Nucleus accumbens (tissue), 56 donors: ENCODE results near the gene RHBDD1.
"Not testable (repeated sequence)": the region's sequence is repeated elsewhere in the genome, so short reads cannot be mapped to it uniquely, and the experiment has no call there.

Experiments used
- DNase-seq, 56 donors: peaks; one replicate each; lab custom pipeline; 2025; lab: John Stamatoyannopoulos, UW

The RHBDD1 gene

DNA sequence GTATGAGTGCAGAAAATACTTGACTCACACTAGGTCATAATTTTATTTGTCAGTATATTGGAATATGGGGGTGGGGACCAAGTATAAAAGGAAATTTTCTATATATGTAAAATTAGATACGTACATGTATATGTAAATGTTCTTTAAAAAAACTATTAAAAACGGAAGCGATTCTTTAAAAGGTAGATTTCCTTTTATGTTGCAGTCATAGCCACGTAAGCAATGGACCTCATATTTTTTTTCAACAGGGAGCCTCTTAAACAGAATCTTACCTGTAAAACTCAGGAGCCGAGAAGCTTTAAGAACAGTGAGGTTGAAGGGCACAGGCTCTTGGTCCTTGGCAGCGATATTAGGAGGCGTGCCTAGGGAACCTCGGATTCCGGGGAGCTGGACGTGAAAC lies 3.3 kb downstream of the RHBDD1 start:
- no peak for DNase-seq

DNA sequence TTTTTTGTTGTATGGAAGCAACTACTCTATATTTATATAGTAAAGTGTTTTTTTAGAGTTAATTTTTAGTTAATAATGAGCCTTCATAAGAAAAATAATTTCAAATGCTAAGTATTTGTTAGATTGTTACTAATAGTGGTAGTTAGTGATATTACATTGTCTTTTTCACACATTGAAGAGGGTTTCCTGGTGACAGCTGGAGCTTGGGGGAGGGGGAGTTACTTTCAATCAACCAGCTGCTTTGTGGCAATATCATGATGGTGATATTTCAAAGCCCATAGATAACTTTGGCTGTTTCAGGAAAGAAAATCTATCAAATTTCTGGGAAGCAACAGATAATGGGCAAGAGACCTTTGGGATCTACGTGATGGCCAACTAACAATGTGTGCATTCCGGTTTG lies 4.1 kb downstream of the RHBDD1 start:
- no peak for DNase-seq

DNA sequence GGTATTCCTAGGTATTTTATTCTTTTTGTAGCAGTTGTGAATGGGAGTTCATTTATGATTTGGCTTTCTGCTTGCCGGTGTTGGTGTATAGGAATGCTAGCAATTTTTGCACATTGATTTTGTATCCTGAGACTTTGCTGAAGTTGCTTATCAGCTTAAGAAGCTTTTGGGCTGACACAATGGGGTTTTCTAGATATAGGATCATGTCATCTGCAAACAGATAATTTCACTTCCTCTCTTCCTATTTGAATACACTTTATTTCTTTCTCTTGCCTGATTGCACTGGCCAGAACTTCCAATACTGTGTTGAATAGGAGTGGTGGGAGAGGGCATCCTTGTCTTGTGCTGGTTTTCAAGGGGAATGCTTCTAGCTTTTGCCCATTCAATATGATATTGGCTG lies 7.1 kb downstream of the RHBDD1 start:
- not testable (repeated sequence) for DNase-seq

DNA sequence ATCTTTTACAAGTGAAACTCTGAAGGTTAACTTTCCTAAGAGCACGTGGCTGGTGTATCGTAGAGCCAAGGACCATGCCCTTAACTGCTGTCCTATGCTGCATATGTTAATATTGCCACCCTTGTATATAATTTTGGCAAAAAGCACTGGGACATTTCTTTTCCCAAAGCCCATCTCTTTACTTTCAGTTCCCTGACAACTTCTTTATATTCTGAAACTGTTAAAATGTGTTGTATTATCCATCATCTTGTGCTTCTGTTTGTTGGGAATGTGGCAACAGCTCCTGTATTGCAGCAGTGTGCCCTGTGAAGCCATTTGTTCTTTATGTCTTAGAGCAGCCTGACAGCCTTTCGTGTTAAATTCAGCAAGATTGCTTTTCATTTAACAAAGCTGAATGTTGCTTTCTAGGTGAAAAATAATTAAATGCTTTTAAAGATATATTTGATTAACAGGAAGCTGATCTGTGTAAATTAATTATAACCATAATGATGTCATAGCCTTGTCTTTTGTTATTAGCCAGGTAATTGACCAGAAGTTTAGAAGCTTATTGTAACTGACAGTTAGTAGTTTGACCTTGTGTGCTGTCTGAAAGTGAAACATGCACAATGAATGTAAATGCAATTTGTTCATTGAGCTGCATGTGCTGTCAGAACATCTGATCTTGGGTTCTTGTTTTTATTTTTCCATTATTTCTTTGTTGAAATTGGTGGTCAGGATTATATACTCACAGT lies 9.7 kb downstream of the RHBDD1 start:
- DNase-seq, result no peak

DNA sequence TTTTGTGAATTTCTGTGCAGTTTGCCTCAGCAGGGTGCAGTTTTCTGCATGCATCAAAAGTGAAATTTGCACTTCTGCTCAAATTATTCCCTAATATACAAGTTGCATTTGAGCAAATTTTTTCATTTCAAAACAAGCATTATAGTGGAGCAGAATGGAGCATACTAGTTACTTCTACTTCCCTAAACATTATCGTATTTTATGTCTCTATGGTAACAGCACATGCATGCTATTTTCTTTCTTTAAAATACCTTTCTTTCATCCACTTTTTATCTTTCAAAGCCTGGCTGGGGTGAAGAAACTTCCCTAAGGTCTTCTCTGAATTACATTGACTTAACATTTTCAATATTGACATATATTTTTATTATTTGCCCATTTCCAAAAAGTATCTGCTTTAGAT lies 11.2 kb downstream of the RHBDD1 start:
- DNase-seq, result no peak

DNA sequence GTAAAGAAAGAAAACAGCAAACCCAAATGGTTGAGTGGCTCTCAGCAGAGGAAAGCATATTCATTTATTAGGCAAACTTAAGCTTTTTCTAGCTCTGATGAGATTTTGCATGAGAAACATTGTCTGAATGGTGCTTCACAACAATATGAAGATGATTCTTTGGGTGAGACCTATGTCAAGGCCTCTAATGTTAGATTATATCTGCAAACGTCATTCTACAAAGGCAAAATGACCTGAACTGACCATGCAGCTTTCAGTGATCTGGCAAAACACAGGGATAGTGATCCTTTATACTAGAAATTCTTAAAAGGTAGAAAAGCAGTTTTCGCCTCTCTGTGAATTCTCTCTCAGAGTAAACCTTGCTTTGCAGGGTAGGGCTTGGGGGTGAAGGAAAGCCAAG lies 11.7 kb downstream of the RHBDD1 start:
- DNase-seq, result no peak

DNA sequence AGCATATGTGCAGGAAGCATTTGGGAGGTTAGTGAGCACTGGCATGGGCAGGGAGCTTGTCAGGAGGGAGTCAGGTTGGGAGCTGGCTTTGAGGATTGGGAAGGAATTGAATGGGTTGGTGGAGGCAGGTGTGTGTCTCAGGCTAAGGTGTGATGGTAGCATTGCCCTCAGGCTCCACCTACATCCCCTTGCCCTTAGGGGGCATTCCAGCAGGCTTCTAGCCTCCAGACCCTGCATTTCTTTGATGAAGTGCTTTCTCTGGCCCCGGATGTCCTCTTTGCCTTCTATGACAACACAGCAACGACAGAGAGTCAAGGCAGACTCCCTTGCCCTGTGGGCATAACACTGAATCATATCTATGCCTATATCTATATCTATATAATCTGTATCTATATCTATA lies 13.5 kb downstream of the RHBDD1 start:
- no peak for DNase-seq

DNA sequence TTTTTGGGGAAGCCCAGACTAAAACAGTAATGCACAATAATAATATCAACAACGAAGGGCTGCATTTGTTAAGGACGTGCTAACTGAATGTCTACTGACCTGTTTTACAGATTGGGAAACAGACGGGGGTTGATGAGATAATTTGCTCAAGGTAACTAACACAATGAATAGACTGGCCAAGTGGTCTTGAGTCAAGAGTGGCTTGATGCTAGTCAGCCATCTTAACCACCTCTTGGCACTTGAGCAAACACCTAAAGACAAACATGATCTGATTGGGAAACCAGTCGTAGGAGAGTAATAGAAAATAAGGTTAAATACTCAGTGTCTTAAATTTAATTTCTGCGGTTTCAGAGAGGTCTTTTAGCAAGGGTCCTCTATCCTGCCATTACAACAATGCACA lies 14.2 kb downstream of the RHBDD1 start:
- DNase-seq, result no peak

DNA sequence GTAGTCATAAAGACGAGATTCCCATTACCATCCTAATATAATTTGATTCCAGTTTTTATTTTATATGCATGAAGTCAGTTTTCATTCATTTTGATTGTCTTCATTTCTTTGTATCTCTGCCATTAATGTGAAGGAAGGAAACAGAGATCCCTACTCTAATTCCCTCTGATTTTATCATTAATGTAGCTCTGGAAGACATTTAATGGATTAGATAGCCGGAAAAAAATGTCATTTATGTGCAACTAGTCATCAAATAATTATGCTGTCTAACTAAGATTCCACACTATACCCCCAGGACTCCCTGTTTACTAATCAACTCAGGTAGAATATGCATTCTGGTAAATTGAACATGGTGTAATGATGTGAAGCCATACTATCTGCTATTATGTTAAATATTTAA lies 19.9 kb downstream of the RHBDD1 start:
- no peak for DNase-seq

DNA sequence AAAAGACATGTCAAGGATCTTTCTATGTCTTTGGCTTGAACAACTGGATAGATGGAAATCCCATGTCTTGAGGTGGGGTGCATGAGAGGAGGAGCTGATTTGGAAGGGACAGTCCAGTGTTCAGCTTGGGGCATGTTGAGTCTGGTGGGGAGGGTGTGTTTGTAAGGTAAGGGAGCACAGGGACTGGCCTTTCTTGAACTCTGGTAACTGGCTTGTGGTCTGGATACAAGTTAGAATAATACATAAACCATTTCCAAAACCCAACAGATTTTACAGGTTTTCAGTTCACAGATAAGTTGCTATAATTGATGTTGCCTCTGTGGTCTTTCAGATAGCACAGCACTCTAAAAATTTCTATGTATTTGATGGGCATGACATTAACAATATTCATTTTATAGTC lies 24.2 kb downstream of the RHBDD1 start:
- no peak for DNase-seq

DNA sequence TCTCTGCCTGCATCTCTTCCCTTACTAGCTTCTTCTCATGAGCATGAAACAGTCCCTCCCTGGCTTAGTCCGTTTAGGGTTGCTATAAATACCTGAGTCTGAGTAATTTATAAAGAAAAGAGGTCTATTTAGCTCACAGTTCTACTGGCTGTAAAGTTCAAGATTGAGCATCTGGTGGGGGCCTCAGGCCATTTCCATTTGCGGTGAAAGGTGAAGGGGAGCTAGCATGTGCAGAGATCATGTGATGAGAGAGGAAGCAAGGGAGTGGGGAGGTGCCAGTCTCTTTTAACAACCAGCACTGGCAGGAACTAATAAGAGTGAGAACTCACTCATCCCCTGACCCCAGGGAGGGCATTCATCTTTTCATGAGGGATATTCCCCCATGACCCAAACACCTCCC lies 26.8 kb downstream of the RHBDD1 start:
- no peak for DNase-seq

DNA sequence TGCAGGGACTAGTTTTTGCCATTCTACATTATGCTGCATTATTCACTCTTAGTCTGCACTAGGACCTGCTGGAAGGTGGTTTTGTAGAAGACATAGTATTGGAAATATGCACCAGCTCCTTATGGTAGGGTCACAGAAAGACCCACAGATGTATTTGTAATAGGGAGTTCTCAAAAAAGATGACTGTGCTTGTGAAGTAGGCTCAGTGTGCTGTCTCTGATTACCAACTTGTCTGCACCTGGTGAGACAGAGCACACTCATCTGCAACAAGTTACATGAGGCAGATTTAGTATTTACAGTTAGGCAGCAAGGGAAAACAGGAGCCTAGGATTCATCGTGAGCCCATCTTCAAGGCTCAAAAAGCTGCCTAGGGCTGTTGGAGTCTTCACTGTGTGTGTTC lies 29.4 kb downstream of the RHBDD1 start:
- no peak for DNase-seq

DNA sequence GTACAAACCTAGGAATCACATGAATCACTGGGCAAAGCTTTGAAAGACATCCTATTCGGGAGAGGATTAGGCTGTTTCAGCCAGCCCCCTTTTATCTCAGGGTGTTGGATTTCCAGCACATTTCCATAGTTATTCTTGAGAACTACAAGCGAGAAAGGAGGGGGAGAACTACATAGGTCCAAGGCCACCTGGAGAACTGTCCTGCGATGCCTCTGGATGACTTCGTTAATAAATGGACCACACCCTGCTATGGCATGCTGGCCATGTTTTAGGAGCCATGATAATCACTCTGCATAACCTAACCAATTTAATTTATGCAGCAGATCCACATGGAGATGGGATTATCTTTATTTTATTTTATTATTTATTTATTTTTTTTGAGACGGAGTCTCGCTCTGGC lies 29.9 kb downstream of the RHBDD1 start:
- DNase-seq, result no peak

DNA sequence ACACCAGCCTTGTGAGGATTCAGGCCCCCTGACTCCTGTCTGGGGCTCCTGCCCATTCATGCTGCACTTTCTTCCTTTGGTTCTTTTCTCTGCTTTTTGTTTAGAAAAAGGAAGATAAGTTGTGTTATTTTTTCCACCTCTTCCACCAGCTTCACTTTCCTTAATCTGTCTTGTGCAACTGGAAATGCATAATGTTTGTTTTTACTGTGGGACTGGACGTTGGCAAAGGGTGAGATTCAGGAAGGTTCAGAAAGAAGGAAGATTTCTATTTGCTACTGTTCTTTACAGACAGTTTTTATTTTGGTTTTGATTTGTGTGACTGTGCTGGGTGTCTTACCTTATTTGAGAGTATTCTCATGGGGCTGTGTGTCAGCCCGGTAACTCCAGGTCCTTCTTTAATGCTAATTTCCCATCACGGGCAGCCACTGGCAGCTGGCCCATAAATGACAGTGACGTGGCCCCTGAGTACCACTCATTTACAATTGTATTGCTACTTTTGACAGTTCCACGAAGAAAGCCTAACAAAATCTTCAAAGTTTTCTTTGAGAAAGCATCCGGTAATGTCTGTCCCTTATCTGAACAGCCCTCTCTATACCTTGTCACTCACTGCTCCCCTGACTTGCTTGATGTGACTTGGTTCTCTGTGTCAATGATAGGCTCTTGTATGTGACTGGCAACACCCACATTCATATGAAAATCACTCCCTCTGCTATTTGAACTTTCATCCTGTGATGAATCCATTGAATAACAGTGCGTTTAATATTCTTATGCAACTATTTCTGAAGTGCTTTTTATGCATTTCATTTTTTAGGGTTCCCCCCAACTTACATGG lies 32.7 kb downstream of the RHBDD1 start:
- DNase-seq, result no peak

DNA sequence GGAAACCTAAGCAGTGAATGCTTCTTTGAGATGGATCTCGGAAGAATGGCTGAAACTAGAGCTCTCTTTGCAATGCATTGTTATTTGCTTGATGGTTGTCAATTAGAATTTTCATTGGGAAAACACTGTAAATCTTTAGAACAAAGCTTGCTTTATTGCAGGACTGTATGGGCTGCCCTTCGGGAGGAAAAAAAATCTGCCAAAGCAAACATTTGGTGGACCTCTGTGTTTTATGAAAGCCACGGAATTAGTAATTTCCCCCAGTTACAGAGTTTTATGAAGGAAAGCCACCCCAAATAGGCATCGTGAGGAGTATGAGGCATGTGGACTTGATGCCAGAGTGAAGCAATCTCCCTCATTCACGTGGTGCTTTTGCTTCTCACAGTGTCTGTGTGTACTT lies 33.5 kb downstream of the RHBDD1 start:
- peak in 1 of 56 donors; percentile 5 for DNase-seq

DNA sequence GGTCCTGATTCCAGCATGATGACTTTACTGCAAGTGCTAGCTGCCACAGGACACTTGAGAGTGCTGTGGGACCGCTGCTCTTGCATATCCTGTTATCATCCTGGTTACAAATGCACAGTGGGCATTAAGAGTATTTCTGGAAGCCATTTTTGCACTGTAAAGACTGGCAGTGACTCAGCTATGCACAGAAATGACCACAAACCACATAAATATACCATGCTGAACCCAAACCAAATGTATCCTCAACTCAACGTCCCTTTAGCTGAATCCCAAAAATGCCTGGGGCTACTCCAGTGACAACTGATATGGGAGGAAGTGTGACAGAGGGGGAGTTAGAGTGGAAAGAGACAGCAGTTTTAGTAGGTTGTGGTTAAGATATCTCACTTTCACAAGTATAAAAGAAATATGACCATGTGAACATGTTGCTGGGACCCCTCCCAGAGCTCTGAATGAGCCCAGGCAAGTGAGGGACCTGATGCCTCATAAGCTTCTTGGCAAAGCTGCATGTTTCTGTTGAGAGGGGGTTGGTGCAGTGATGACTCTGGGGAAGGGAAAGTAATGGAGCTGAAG lies 37.3 kb downstream of the RHBDD1 start:
- DNase-seq, result no peak

DNA sequence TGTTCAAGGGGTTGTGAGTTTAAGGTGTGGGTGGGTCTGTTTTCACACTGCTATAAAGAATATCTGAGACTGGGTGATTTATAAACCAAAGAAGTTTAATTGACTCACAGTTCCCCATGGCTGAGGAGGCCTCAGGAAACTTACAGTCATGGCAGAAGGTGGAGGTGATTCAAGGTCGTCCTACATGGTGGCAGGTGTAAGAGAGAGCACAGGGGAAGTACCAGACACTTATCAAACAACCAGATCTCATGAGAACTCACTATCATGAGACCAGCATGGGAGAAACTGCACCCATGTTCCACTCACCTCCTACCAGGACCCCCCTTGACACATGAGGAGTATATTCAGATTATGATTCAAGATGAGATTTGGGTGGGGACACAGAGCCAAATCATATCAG lies 38.0 kb downstream of the RHBDD1 start:
- no peak for DNase-seq

DNA sequence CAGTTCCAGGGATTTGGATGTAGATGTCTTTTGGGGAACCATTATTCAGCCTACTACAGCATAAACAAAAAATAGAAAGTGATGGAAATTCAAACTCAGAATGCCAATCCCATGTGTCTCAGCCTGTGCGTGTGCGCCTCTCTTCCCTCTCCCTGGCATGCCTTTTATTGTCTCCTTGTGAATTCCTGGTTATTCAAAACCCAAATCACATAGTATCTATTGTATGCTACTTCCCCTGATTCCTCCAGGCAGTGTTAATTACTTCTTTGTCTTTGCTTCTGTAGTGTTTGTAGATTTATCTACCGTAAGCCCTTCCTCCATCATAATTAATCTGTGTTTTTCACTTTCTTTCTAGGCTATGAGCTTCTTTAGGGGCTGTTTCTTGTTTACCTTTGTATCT lies 38.9 kb downstream of the RHBDD1 start:
- DNase-seq, result no peak

DNA sequence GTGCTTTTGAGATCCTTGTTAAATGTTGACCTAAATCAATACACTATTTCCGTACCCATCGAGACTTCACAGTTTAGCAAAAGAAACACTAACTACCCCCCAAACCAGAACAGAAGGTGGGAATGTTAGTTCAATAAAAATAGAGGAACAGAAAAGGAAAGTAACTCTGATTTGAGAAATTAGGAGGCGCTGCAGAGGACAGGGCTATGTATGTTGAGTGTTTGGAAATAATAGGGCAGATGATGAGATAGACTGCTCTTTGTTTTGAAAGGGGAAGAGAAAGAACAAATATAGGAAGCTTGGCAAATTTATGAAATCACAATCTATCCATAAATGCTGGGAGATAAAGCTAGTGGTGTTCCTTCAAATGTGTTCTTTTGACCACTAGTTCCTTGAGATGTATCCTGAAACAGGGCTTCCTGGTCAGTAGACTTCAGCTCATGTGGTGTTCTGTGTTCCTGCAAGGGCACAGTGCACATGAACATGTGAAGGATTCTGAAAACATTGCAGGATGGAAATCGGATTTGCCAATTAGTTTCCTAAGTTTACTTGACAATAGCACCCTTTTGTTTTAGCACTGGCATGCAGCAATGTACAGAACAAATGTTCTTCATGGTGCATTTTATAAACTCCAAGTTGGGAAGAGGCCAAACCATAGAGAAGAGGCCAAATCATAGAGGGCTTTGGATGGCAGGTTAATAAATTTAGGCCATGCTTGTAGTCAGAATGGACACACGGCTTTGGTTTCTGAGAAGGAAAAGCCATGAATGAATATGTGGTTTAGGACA lies 39.8 kb downstream of the RHBDD1 start:
- DNase-seq, result no peak

DNA sequence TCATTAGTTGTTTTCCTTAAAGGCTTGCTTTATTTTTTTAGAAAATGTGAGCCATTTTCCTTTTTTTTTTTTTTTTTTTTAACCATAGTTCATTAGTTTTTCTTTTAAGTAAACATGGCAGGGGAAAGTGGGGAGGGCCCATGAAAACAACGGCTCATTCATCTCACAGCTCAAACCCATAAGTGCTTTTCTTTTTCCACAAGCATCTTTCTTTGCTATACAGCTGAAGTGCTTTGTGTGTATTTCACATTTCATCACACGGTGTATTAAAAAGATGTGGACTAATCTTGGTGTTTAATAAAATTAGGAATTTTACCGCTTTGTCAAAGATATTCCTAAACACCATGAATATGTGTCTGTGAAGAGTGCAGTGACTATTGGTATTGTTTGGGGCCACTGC lies 41.6 kb downstream of the RHBDD1 start:
- DNase-seq, result no peak

DNA sequence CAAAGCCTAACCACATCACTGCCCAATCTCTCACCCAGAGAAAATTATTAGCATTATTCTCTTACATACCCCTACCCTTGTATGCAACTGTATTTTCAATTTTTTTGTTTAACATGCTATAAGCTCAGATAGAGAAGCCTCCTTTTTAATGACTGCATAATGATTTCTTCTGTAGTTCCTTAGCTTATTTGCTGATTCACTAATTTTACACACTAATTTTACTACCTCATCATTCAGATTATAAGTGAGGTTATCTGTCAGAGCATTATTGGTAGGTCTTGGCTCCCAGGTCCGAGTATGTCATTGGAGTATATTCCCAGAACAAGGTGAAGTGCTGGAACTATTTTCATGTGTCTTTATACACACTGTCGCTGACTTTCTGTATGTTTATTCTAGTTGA lies 45.4 kb downstream of the RHBDD1 start:
- no peak for DNase-seq
